ENCODE data around the gene MCCD1. TPM values are rescaled to one million over a fixed set of nuclear protein-coding genes. Genes with fewer than 3 reads are reported as not detected.
"Not testable (repeated sequence)": the region's sequence is repeated elsewhere in the genome, so short reads cannot be mapped to it uniquely, and the experiment has no call there.

MCCD1 gene
- not detected in 2 replicates for total RNA-seq (2012; rRNA removed)

GRCh38 chr6:31528821-31529328, at the start of gene MCCD1:
TSS of gene MCCD1 (plus strand) at chr6:31528962. CDS start at chr6:31529015, 53 bp downstream.
- H3K4me2 ChIP-seq (ENCODE audit: low read length) = no peak within 1 kb of the TSS
- no peaks in the 10 kb centered on the region for H3K27me3 ChIP-seq (ENCODE audit: control insufficient read depth, insufficient read depth, low read length)
- H3K36me3 ChIP-seq (ENCODE audit: insufficient read depth, low read length) = peaks cover 42% of the 10 kb centered on the region
- no peaks in the 10 kb centered on the region for H3K9me3 ChIP-seq (replicated peaks; ENCODE audit: low read length)
- no peak within 1 kb of the TSS for H3K9ac ChIP-seq (ENCODE audit: low read depth, low read length)
- peaks cover 18% of the 10 kb centered on the region for H3K4me1 ChIP-seq (ENCODE audit: control insufficient read depth, insufficient read depth, low read length)
- no peak within 1 kb of the TSS for H3K4me3 ChIP-seq (ENCODE audit: low read length)

- Histone ChIP-seq H3K9ac (ENCODE audit: low read depth, low read length) (no peak overlapping the region), H3K27me3 (ENCODE audit: control insufficient read depth, insufficient read depth, low read length) (peaks cover 30% of the 10 kb centered on the region), H3K4me2 (ENCODE audit: low read length) (no peak overlapping the region), H3K36me3 (ENCODE audit: insufficient read depth, low read length) (no peaks in the 10 kb centered on the region), H3K9me3 (replicated peaks; ENCODE audit: low read length) (no peaks in the 10 kb centered on the region), H3K4me3 (ENCODE audit: low read length) (no peak overlapping the region), H3K4me1 (ENCODE audit: control insufficient read depth, insufficient read depth, low read length) (peaks cover 15% of the 10 kb centered on the region)
These were observed 49.4 kb upstream of the MCCD1 start for GRCh38 chr6:31479151-31479932.

GRCh38 chr6:31479933-31480535, 48.7 kb upstream of the MCCD1 start:
- Histone ChIP-seq H3K4me2 (ENCODE audit: low read length) (no peak overlapping the region), H3K27me3 (ENCODE audit: control insufficient read depth, insufficient read depth, low read length) (peaks cover 30% of the 10 kb centered on the region), H3K9ac (ENCODE audit: low read depth, low read length) (no peak overlapping the region), H3K4me1 (ENCODE audit: control insufficient read depth, insufficient read depth, low read length) (peaks cover 15% of the 10 kb centered on the region), H3K4me3 (ENCODE audit: low read length) (no peak overlapping the region), H3K9me3 (replicated peaks; ENCODE audit: low read length) (no peaks in the 10 kb centered on the region), H3K36me3 (ENCODE audit: insufficient read depth, low read length) (no peaks in the 10 kb centered on the region)

- Histone ChIP-seq H3K9ac (ENCODE audit: low read depth, low read length) (no peak overlapping the region), H3K4me3 (ENCODE audit: low read length) (no peak overlapping the region), H3K4me1 (ENCODE audit: control insufficient read depth, insufficient read depth, low read length) (peaks cover 20% of the 10 kb centered on the region), H3K27me3 (ENCODE audit: control insufficient read depth, insufficient read depth, low read length) (peaks cover 30% of the 10 kb centered on the region), H3K9me3 (replicated peaks; ENCODE audit: low read length) (no peaks in the 10 kb centered on the region), H3K4me2 (ENCODE audit: low read length) (no peak overlapping the region), H3K36me3 (ENCODE audit: insufficient read depth, low read length) (no peaks in the 10 kb centered on the region)
These were observed 48.2 kb upstream of the MCCD1 start for GRCh38 chr6:31480574-31480973.

DNA sequence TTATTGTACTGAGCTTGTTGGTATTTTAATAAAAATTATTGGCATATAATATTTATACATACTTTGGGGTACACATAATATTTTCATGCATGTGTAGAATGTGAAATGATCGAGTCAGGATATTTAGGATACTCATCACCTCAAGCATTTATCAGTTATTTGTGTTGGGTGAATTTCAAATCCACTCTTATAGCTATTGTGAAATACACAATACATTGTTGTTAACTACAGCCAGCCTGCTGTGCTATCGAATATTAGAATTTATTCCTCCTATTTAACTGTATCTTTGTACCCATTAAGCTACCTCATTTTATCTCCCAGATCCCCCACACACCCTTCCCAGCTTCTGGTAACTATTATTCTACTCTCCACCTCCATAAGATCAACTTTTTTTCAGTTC, 45.4 kb upstream of the MCCD1 start:
- H3K4me1 ChIP-seq (ENCODE audit: control insufficient read depth, insufficient read depth, low read length) = peaks cover 20% of the 10 kb centered on the region
- no peaks in the 10 kb centered on the region for H3K9me3 ChIP-seq (replicated peaks; ENCODE audit: low read length)
- no peak overlapping the region for H3K4me3 ChIP-seq (ENCODE audit: low read length)
- H3K36me3 ChIP-seq (ENCODE audit: insufficient read depth, low read length) = no peaks in the 10 kb centered on the region
- no peak overlapping the region for H3K4me2 ChIP-seq (ENCODE audit: low read length)
- H3K27me3 ChIP-seq (ENCODE audit: control insufficient read depth, insufficient read depth, low read length) = peaks cover 8% of the 10 kb centered on the region
- no peak overlapping the region for H3K9ac ChIP-seq (ENCODE audit: low read depth, low read length)

GRCh38 chr6:31485055-31485454, 43.7 kb upstream of the MCCD1 start:
- no peaks in the 10 kb centered on the region for H3K27me3 ChIP-seq (ENCODE audit: control insufficient read depth, insufficient read depth, low read length)
- H3K9me3 ChIP-seq (replicated peaks; ENCODE audit: low read length) = no peaks in the 10 kb centered on the region
- H3K36me3 ChIP-seq (ENCODE audit: insufficient read depth, low read length) = no peaks in the 10 kb centered on the region
- no peak overlapping the region for H3K4me3 ChIP-seq (ENCODE audit: low read length)
- H3K9ac ChIP-seq (ENCODE audit: low read depth, low read length) = no peak overlapping the region
- no peak overlapping the region for H3K4me2 ChIP-seq (ENCODE audit: low read length)
- peaks cover 20% of the 10 kb centered on the region for H3K4me1 ChIP-seq (ENCODE audit: control insufficient read depth, insufficient read depth, low read length)

- not testable (repeated sequence) for H3K9me3 ChIP-seq (replicated peaks; ENCODE audit: low read length); H3K9ac ChIP-seq (ENCODE audit: low read depth, low read length); H3K27me3 ChIP-seq (ENCODE audit: control insufficient read depth, insufficient read depth, low read length); H3K36me3 ChIP-seq (ENCODE audit: insufficient read depth, low read length); H3K4me3 ChIP-seq (ENCODE audit: low read length); H3K4me2 ChIP-seq (ENCODE audit: low read length)
- H3K4me1 ChIP-seq (ENCODE audit: control insufficient read depth, insufficient read depth, low read length) = peaks cover 20% of the 10 kb centered on the region
These were observed 42.5 kb upstream of the MCCD1 start for GRCh38 chr6:31486065-31486837.

GRCh38 chr6:31487674-31488073, 41.1 kb upstream of the MCCD1 start:
- H3K4me3 ChIP-seq (ENCODE audit: low read length); H3K36me3 ChIP-seq (ENCODE audit: insufficient read depth, low read length); H3K9me3 ChIP-seq (replicated peaks; ENCODE audit: low read length); H3K4me2 ChIP-seq (ENCODE audit: low read length); H3K9ac ChIP-seq (ENCODE audit: low read depth, low read length); H3K27me3 ChIP-seq (ENCODE audit: control insufficient read depth, insufficient read depth, low read length): not testable (repeated sequence)
- H3K4me1 ChIP-seq (ENCODE audit: control insufficient read depth, insufficient read depth, low read length) = peaks cover 20% of the 10 kb centered on the region

GRCh38 chr6:31489086-31489485, 39.7 kb upstream of the MCCD1 start:
- no peak overlapping the region for H3K4me3 ChIP-seq (ENCODE audit: low read length)
- H3K9me3 ChIP-seq (replicated peaks; ENCODE audit: low read length) = no peaks in the 10 kb centered on the region
- peaks cover 12% of the 10 kb centered on the region for H3K4me1 ChIP-seq (ENCODE audit: control insufficient read depth, insufficient read depth, low read length)
- no peaks in the 10 kb centered on the region for H3K27me3 ChIP-seq (ENCODE audit: control insufficient read depth, insufficient read depth, low read length)
- no peaks in the 10 kb centered on the region for H3K36me3 ChIP-seq (ENCODE audit: insufficient read depth, low read length)
- no peak overlapping the region for H3K9ac ChIP-seq (ENCODE audit: low read depth, low read length)
- H3K4me2 ChIP-seq (ENCODE audit: low read length) = no peak overlapping the region

DNA sequence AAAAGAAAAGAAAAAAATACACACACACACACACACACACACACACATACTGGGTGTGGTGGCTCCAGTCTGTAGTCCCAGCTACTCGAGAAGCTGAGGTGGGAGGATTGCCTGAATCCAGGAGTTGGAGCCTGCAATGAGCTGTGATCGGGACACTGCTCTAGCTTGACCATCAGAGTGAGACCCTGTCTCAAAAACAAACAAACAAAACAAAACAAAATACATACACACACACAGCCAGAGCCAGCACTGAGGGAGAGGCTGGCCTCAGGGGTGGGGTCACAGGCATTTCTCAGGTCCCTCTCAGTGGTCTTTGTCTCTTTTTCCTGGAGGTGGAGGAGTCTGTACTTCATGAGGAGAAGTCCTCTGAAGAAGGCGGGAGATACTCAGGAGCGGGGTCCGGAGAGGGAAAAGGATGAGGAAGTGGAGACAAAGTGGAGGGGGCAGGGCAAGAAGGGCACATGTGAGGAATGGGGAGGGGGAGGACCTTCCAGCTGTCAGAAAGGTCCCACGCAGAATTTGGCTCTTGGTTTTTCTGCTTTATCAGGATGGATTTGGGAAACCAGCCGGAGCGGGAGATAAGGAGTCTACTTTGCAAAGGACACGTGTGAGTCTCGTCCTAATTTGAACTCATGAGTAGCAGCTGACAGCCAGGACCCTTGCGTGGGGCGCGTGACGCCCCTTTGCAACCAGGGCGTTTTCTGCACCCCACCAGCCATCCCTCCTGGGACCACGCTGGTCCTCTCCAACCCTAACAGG, 38.5 kb upstream of the MCCD1 start:
- Histone ChIP-seq H3K9me3 (replicated peaks; ENCODE audit: low read length) (no peaks in the 10 kb centered on the region), H3K4me2 (ENCODE audit: low read length) (no peak overlapping the region), H3K4me1 (ENCODE audit: control insufficient read depth, insufficient read depth, low read length) (peaks cover 8% of the 10 kb centered on the region), H3K36me3 (ENCODE audit: insufficient read depth, low read length) (no peaks in the 10 kb centered on the region), H3K9ac (ENCODE audit: low read depth, low read length) (no peak overlapping the region), H3K27me3 (ENCODE audit: control insufficient read depth, insufficient read depth, low read length) (no peaks in the 10 kb centered on the region), H3K4me3 (ENCODE audit: low read length) (no peak overlapping the region)

GRCh38 chr6:31493550-31493874, 35.2 kb upstream of the MCCD1 start:
- Histone ChIP-seq H3K4me1 (ENCODE audit: control insufficient read depth, insufficient read depth, low read length) (peaks cover 24% of the 10 kb centered on the region), H3K4me3 (ENCODE audit: low read length) (peak overlapping the region; percentile 97), H3K4me2 (ENCODE audit: low read length) (peak overlapping the region; percentile 99), H3K9ac (ENCODE audit: low read depth, low read length) (peak overlapping the region; percentile 82)
- H3K9me3 ChIP-seq (replicated peaks; ENCODE audit: low read length); H3K36me3 ChIP-seq (ENCODE audit: insufficient read depth, low read length); H3K27me3 ChIP-seq (ENCODE audit: control insufficient read depth, insufficient read depth, low read length): not testable (repeated sequence)

All from skeletal muscle satellite cell (primary cell).